ENCODE data around the gene SAXO2. TPM values are rescaled to one million over a fixed set of nuclear protein-coding genes. Genes with fewer than 3 reads are reported as not detected.
"Not testable (repeated sequence)": the region's sequence is repeated elsewhere in the genome, so short reads cannot be mapped to it uniquely, and the experiment has no call there.

Gene SAXO2
- total and polyA plus RNA-seq, 10 of the 15 experiments (the other 5 are each of a cell fraction or from before 2014, with no cell fraction given), result 0.06 to 2.3 (median 1.4) TPM

DNA sequence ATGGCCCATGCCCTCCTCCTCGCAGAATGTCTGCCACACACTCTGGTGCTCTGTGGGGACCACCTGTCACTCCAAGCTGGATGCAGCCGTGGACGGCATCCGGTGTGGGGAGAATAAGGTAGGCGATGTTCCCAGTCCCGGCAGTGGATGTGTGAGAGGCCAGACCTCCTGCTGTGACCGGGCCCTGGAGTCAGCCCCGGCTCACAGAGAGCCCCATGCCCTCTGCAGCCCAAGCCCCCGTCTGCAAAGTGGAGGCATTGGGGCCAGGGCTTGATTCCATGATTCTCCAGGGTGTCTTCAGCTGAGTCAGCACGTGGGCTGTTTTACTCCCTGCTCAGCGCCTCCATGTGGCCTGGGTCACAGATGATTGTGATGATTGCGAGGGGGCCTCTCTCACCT, 54.5 kb downstream of the SAXO2 start:
- ChIA-PET RAD21 (ENCODE audit: unreplicated experiment) (no interaction called here), SMC1A (ENCODE audit: uncharacterized antibody, unreplicated experiment) (no interaction called here), CTCF (no interaction called here), POLR2A (no interaction called here)
- in situ Hi-C loops (cut with MboI), result no loop called here
- FAIRE-seq (no peak), DNase-seq (ENCODE audit: low read depth, low spot score) (no peak), ATAC-seq (no peak)
- H4K20me1 ChIP-seq (ENCODE audit: control insufficient read depth, insufficient read depth), result no peaks in the 10 kb centered on the region
- 62% methylated on average over 11 of the region's 12 CpGs for WGBS (ENCODE audit: insufficient coverage, insufficient replicate concordance, low lambda C conversion rate, missing lambda C conversion rate)
- H3K79me2 ChIP-seq (ENCODE audit: control insufficient read depth, insufficient read depth, low read length), result no peaks in the 10 kb centered on the region
- H3K4me1 ChIP-seq (ENCODE audit: control insufficient read depth, insufficient read depth, low read length), result no peaks in the 10 kb centered on the region
- H3K27me3 ChIP-seq (replicated peaks in 1 of 2; ENCODE audit: control insufficient read depth in 2 of 2, insufficient read depth in 2 of 2, low read length in 1 of 2), result no peaks in the 10 kb centered on the region
- intact Hi-C loops (cut with micrococcal nuclease; ENCODE audit: unreplicated experiment), result no loop called here
- no peaks in the 10 kb centered on the region for H3K9me3 ChIP-seq (replicated peaks; ENCODE audit: control insufficient read depth, insufficient read depth, low read length)
- no peak for TF ChIP-seq SREBF1 (IDR thresholded peaks at IDR 0.05; ENCODE audit: low read length)
- TF ChIP-seq RCOR1 (conservative IDR thresholded peaks at IDR 0.05; ENCODE audit: low read depth, low read length), result no peak
- TF ChIP-seq RAD21 (IDR thresholded peaks at IDR 0.05; ENCODE audit: insufficient read depth, low read depth, low read length), result no peak
- no peak for TF ChIP-seq SIX5 (IDR thresholded peaks at IDR 0.05; ENCODE audit: low read depth, low read length, severe bottlenecking)
- TF ChIP-seq EGR1 (IDR thresholded peaks at IDR 0.05; ENCODE audit: borderline replicate concordance in 1 of 2, low read depth in 2 of 2, low read length in 2 of 2), result no peak
- TF ChIP-seq MEF2A (IDR thresholded peaks at IDR 0.05; ENCODE audit: insufficient read depth, low read depth, low read length), result no peak
- TF ChIP-seq, protein P1, sequence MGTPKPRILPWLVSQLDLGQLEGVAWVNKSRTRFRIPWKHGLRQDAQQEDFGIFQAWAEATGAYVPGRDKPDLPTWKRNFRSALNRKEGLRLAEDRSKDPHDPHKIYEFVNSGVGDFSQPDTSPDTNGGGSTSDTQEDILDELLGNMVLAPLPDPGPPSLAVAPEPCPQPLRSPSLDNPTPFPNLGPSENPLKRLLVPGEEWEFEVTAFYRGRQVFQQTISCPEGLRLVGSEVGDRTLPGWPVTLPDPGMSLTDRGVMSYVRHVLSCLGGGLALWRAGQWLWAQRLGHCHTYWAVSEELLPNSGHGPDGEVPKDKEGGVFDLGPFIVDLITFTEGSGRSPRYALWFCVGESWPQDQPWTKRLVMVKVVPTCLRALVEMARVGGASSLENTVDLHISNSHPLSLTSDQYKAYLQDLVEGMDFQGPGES (IDR thresholded peaks at IDR 0.05), result no peak
- no peak for TF ChIP-seq SUPT20H (IDR thresholded peaks at IDR 0.05; ENCODE audit: borderline replicate concordance, control insufficient read depth, low read depth, low read length)
- no peak for TF ChIP-seq BCL3 (IDR thresholded peaks at IDR 0.05; ENCODE audit: borderline replicate concordance, insufficient read depth, low read depth, low read length, poor library complexity, severe bottlenecking)
- TF ChIP-seq FOXM1 (IDR thresholded peaks at IDR 0.05; ENCODE audit: low read depth, low read length), result no peak
- H2AFZ ChIP-seq (ENCODE audit: control insufficient read depth, low read depth, low read length), result no peak overlapping the region
- no peak overlapping the region for H3K4me3 ChIP-seq
- H3K36me3 ChIP-seq (ENCODE audit: control insufficient read depth in 2 of 2, insufficient read depth in 2 of 2, low read length in 1 of 2), result no peaks in the 10 kb centered on the region
- H3K27ac ChIP-seq (ENCODE audit: control insufficient read depth, insufficient read depth), result no peak overlapping the region
- no peak overlapping the region for H3K4me2 ChIP-seq (ENCODE audit: control insufficient read depth, insufficient read depth)
- BruUV-seq (replicated peaks), result no TSS peak
- no peak overlapping the region for H3K9ac ChIP-seq (ENCODE audit: control insufficient read depth, insufficient read depth, low read length)

GRCh38 chr15:82317516-82317915, 54.9 kb downstream of the SAXO2 start:
- FAIRE-seq; H3K36me3 ChIP-seq (ENCODE audit: control insufficient read depth in 2 of 2, insufficient read depth in 2 of 2, low read length in 1 of 2); H3K9me3 ChIP-seq (replicated peaks; ENCODE audit: control insufficient read depth, insufficient read depth, low read length); DNase-seq (ENCODE audit: low read depth, low spot score); H3K4me3 ChIP-seq; intact Hi-C loops (cut with micrococcal nuclease; ENCODE audit: unreplicated experiment); POLR2A ChIA-PET; SMC1A ChIA-PET (ENCODE audit: uncharacterized antibody, unreplicated experiment); RAD21 ChIA-PET (ENCODE audit: unreplicated experiment); H2AFZ ChIP-seq (ENCODE audit: control insufficient read depth, low read depth, low read length); H4K20me1 ChIP-seq (ENCODE audit: control insufficient read depth, insufficient read depth); H3K27me3 ChIP-seq (replicated peaks in 1 of 2; ENCODE audit: control insufficient read depth in 2 of 2, insufficient read depth in 2 of 2, low read length in 1 of 2); H3K27ac ChIP-seq (ENCODE audit: control insufficient read depth, insufficient read depth); ATAC-seq; H3K4me2 ChIP-seq (ENCODE audit: control insufficient read depth, insufficient read depth); H3K9ac ChIP-seq (ENCODE audit: control insufficient read depth, insufficient read depth, low read length); H3K4me1 ChIP-seq (ENCODE audit: control insufficient read depth, insufficient read depth, low read length); in situ Hi-C loops (cut with MboI); H3K79me2 ChIP-seq (ENCODE audit: control insufficient read depth, insufficient read depth, low read length); BruUV-seq (replicated peaks): not testable (repeated sequence)
- CTCF ChIA-PET, result interaction anchor here (0.6 kb wide), 1 partner anchor 68 kb away, joined by 3 read pairs; no protein-coding TSS in a partner anchor
- 22% methylated on average over 7 of the region's 7 CpGs for WGBS (ENCODE audit: insufficient coverage, insufficient replicate concordance, low lambda C conversion rate, missing lambda C conversion rate)
